IMR-90 (cell line): ENCODE results near the gene PSMD12. TPM values are rescaled to one million over a fixed set of nuclear protein-coding genes. Genes with fewer than 3 reads are reported as not detected.

Source experiments
- ATAC-seq: fragments of 200-7000 bp; cut with Tn5 transposase; 2 replicates; pipeline ENCODE4 v1.9.1; 2020; ENCODE audit warnings: low read depth, mild to moderate bottlenecking, moderate library complexity
- BruUV-seq: library from RNA; stranded (reverse); fragments of 400-500 nt; replicated peaks from 2 replicates; lab custom pipeline; 2021; lab: Mats Ljungman, UMichigan
- CTCF ChIA-PET: fragments of 300-600 bp; formaldehyde crosslinking; extraction: SDS; loops from one replicate; lab custom pipeline; 2021; ENCODE audit warnings: antibody characterized with exemption; lab: Yijun Ruan, JAX
- POLR2A ChIA-PET: fragments of 300-600 bp; sonication (Branson Sonifier 250); formaldehyde crosslinking; loops from one replicate; lab custom pipeline; 2022; ENCODE audit warnings: antibody characterized with exemption; ENCODE audit not compliant: unreplicated experiment; lab: Charles Lee
- DNase-seq: peaks from one replicate; pipeline ENCODE4 v3.0.0; 2013
- H2AFZ ChIP-seq: replicated peaks from 2 replicates; pipeline ENCODE3; 2013; ENCODE audit warnings: low read length, mild to moderate bottlenecking; ENCODE audit not compliant: poor library complexity
- H2AK5ac ChIP-seq: 2 replicates; pipeline ENCODE4 v1.6.1; 2013; ENCODE audit warnings: low read depth, low read length, inconsistent platforms
- H2AK9ac ChIP-seq: replicated peaks from 2 replicates; pipeline ENCODE3; 2013; ENCODE audit warnings: mild to moderate bottlenecking, low read depth, low read length, moderate library complexity; ENCODE audit not compliant: poor library complexity
- H2BK120ac ChIP-seq: 2 replicates; pipeline ENCODE4 v1.6.1; 2013; ENCODE audit warnings: low read depth, low read length, inconsistent platforms
- H2BK15ac ChIP-seq: 3 replicates; pipeline ENCODE4 v1.6.1; 2013; ENCODE audit warnings: low read depth, low read length, inconsistent platforms
- H2BK20ac ChIP-seq: 2 replicates; pipeline ENCODE4 v1.6.1; 2013; ENCODE audit warnings: low read depth, mild to moderate bottlenecking, inconsistent platforms, low read length, moderate library complexity
- H2BK5ac ChIP-seq: 2 replicates; pipeline ENCODE4 v1.6.1; 2013; ENCODE audit warnings: mild to moderate bottlenecking, low read depth, low read length, inconsistent platforms; ENCODE audit not compliant: poor library complexity, severe bottlenecking
- H3K14ac ChIP-seq: replicated peaks from 2 replicates; pipeline ENCODE4 v1.6.1; 2013; ENCODE audit warnings: low read depth, low read length, inconsistent platforms
- H3K18ac ChIP-seq: 2 replicates; pipeline ENCODE4 v1.6.1; 2013; ENCODE audit warnings: low read depth, low read length, control low read depth
- H3K23ac ChIP-seq: 2 replicates; pipeline ENCODE4 v1.6.1; 2013; ENCODE audit warnings: low read depth, low read length, inconsistent platforms
- H3K27ac ChIP-seq: 2 replicates; pipeline ENCODE4 v1.5.1; 2013; ENCODE audit warnings: mild to moderate bottlenecking, control low read depth, low read length; ENCODE audit not compliant: insufficient read depth
- H3K27me3 ChIP-seq: 2 replicates; pipeline ENCODE4 v1.6.1; 2013; ENCODE audit warnings: low read length; ENCODE audit not compliant: control insufficient read depth, insufficient read depth
- H3K36me3 ChIP-seq: 2 replicates; pipeline ENCODE4 v1.6.1; 2013; ENCODE audit warnings: low read length, mixed read lengths; ENCODE audit not compliant: control insufficient read depth, insufficient read depth
- H3K4ac ChIP-seq: 2 replicates; pipeline ENCODE4 v1.6.1; 2013; ENCODE audit warnings: low read depth, low read length, inconsistent platforms
- H3K4me1 ChIP-seq: 2 replicates; pipeline ENCODE4 v1.6.1; 2013; ENCODE audit warnings: low read length, mixed read lengths; ENCODE audit not compliant: control insufficient read depth, insufficient read depth
- H3K4me2 ChIP-seq: 2 replicates; pipeline ENCODE4 v1.6.1; 2013; ENCODE audit warnings: low read depth, mild to moderate bottlenecking, control low read depth, low read length, moderate library complexity
- H3K4me3 ChIP-seq: 2 replicates; pipeline ENCODE4 v1.5.1; 2013; ENCODE audit warnings: low read depth, mild to moderate bottlenecking, control low read depth, low read length, moderate library complexity; ENCODE audit not compliant: insufficient read depth
- H3K56ac ChIP-seq: 2 replicates; pipeline ENCODE4 v1.6.1; 2013; ENCODE audit warnings: low read length, inconsistent platforms; ENCODE audit not compliant: insufficient read depth; ENCODE audit errors: extremely low read depth
- H3K79me1 ChIP-seq, 2 experiments: 2 replicates each; pipeline ENCODE4 v1.6.1; 2013; ENCODE audit warnings: low read length in 2 of 2, inconsistent platforms in 1 of 2, low read depth in 1 of 2
- H3K9ac ChIP-seq: 2 replicates; pipeline ENCODE4 v1.6.1; 2013; ENCODE audit warnings: low read depth, low read length, control low read depth
- H3K9me1 ChIP-seq: 2 replicates; pipeline ENCODE4 v1.6.1; 2013; ENCODE audit warnings: low read length, inconsistent platforms; ENCODE audit not compliant: insufficient read depth
- H3K9me3 ChIP-seq: 2 replicates; pipeline ENCODE4 v1.6.1; 2013; ENCODE audit warnings: low read length; ENCODE audit not compliant: control insufficient read depth, insufficient read depth
- H4K20me1 ChIP-seq: 2 replicates; pipeline ENCODE4 v1.6.1; 2013; ENCODE audit warnings: low read length, inconsistent platforms; ENCODE audit not compliant: insufficient read depth
- H4K5ac ChIP-seq: 2 replicates; pipeline ENCODE4 v1.6.1; 2013; ENCODE audit warnings: mild to moderate bottlenecking, low read depth, low read length, control low read depth
- H4K8ac ChIP-seq, 2 experiments: 2 replicates each; pipeline ENCODE4 v1.6.1; 2013; ENCODE audit warnings: low read depth in 2 of 2, low read length in 2 of 2, control low read depth in 1 of 2, inconsistent platforms in 1 of 2
- H4K91ac ChIP-seq: 2 replicates; pipeline ENCODE4 v1.6.1; 2013; ENCODE audit warnings: low read depth, low read length, inconsistent platforms; ENCODE audit not compliant: insufficient read depth
- BHLHE40 ChIP-seq: fragments of 150-350 bp; IDR thresholded peaks from 2 replicates; pipeline ENCODE4 v1.6.1; 2016; ENCODE audit warnings: mild to moderate bottlenecking, low read depth, low read length
- CEBPB ChIP-seq: IDR thresholded peaks from 2 replicates; pipeline ENCODE4 v1.6.1; 2012; ENCODE audit warnings: low read depth, low read length, improper control_type of control experiment
- NFE2L2 ChIP-seq: fragments of 150-350 bp; IDR thresholded peaks from 2 replicates; pipeline ENCODE4 v1.6.1; 2016; ENCODE audit warnings: low read depth, mild to moderate bottlenecking, low read length
- SMC3 ChIP-seq: fragments of 150-350 bp; IDR thresholded peaks from 2 replicates; pipeline ENCODE4 v1.6.1; 2016; ENCODE audit warnings: low read depth, mild to moderate bottlenecking, antibody characterized with exemption, low read length, moderate library complexity
- WGBS, 2 experiments: methylation state at CpG; one replicate each; pipeline versions ENCODE4 v1.1.5 to v1.1.7; 2013; ENCODE audit warnings: missing lambda C conversion rate in 2 of 2; ENCODE audit not compliant: insufficient read length in 1 of 2; ENCODE audit errors: extremely low coverage in 2 of 2; 5-methylcytosine and 5-hydroxymethylcytosine counted together
- dilution Hi-C: fragments of 300-500 bp; cut with HindIII; formaldehyde crosslinking; loops from one replicate; pipeline ENCODE4 v1.14.3; 2018; ENCODE audit warnings: low sequenced_read_pairs; ENCODE audit not compliant: unreplicated experiment
- in situ Hi-C: fragments of 300-500 bp; cut with MboI; formaldehyde crosslinking; loops from 3 replicates; pipeline ENCODE4 v1.14.3; 2019; ENCODE audit warnings: low sequenced_read_pairs, inconsistent platforms, mixed read lengths
- intact Hi-C: fragments of 100-400 bp; cut with micrococcal nuclease; formaldehyde crosslinking; loops from 2 replicates; pipeline ENCODE4 v1.10.0; 2022
- polyA plus RNA-seq, 3 experiments: library from polyadenylated mRNA; depleted of rRNA; stranded (reverse); fragments of >200 nt; gene quantifications; 2 replicates each; pipeline ENCODE4 v1.2.3, GENCODE V29; 2012; ENCODE audit warnings: low replicate concordance in 1 of 3
- total RNA-seq: library from RNA; depleted of rRNA; stranded (reverse); fragments of >200 nt; gene quantifications from 2 replicates; pipeline ENCODE4 v1.2.3, GENCODE V29; 2012

PSMD12 gene
- total and polyA plus RNA-seq, 2 of the 4 experiments (the other 2 are of a cell fraction) = 17.9 to 39.7 TPM

GRCh38 chr17:67369676-67370075 is 3.3 kb upstream of the PSMD12 start (continued):
- no peak for TF ChIP-seq SMC3

GRCh38 chr17:67365738-67366192 is 612 bp downstream of the PSMD12 start:
- H2BK120ac ChIP-seq = peak overlapping the region; percentile 36; the same call in 1 of the 2 replicates
- peak overlapping the region; percentile 91 for H2AK9ac ChIP-seq
- peak overlapping the region; percentile 87 for H3K4ac ChIP-seq
- no peaks in the 10 kb centered on the region; the same call in none of the 2 replicates for H3K9me1 ChIP-seq
- peak overlapping the region; percentile 99 for H3K4me2 ChIP-seq
- DNase-seq (peak; percentile 78), ATAC-seq (peak; percentile 4)
- H2BK5ac ChIP-seq = peak overlapping the region; percentile 93
- TF ChIP-seq BHLHE40 (no peak), CEBPB (peak; percentile 97), NFE2L2 (peak; percentile 64)
- peak overlapping the region; percentile 76 for H4K5ac ChIP-seq
- H2BK20ac ChIP-seq = no peak overlapping the region
- intact Hi-C loops (no loop called here), dilution Hi-C loops (no loop called here), in situ Hi-C loops (no loop called here)
- H2AFZ ChIP-seq = peak overlapping the region; percentile 97
- ChIA-PET CTCF (interaction anchor here (1.0 kb wide), 1 partner anchor 19 kb away, joined by 3 read pairs; no protein-coding TSS in a partner anchor), POLR2A (no interaction called here)
- peak overlapping the region; percentile 2; the same call in 1 of the 3 replicates for H2BK15ac ChIP-seq
- H3K36me3 ChIP-seq = peaks cover 2% of the 10 kb centered on the region
- peak overlapping the region; percentile 97 for H3K9ac ChIP-seq
- peak overlapping the region; percentile 64 for H3K56ac ChIP-seq
- H3K9me3 ChIP-seq = no peaks in the 10 kb centered on the region
- WGBS, 2 experiments = 0% methylated on average over 2 of the region's 11 CpGs; no CpG with 5 or more reads in 1 of the 2 experiments
- peak overlapping the region; percentile 69 to 98 for H4K8ac ChIP-seq
- H2AK5ac ChIP-seq = peak overlapping the region; percentile 89
- H4K91ac ChIP-seq = peak overlapping the region; percentile 88; the same call in 1 of the 2 replicates
- peaks cover 5% of the 10 kb centered on the region for H3K4me1 ChIP-seq
- H3K27me3 ChIP-seq = no peaks in the 10 kb centered on the region
- no TSS peak for BruUV-seq
- peak overlapping the region; percentile 8 for H3K18ac ChIP-seq
- H3K4me3 ChIP-seq = peak overlapping the region; percentile 82
- peak overlapping the region; percentile 91 for H3K14ac ChIP-seq
- peak overlapping the region; percentile 93 for H3K23ac ChIP-seq
- peaks cover 0 to 7% of the 10 kb centered on the region in 2 experiments; a peak in 2 of 4 replicates for H3K79me1 ChIP-seq
- H3K27ac ChIP-seq = peak overlapping the region; percentile 99
- H4K20me1 ChIP-seq = peaks cover 55% of the 10 kb centered on the region
